Suprapubic skin (tissue), 4 donors: ENCODE results near the gene AIG1. TPM values are rescaled to one million over a fixed set of nuclear protein-coding genes. Genes with fewer than 3 reads are reported as not detected.

ENCODE experiments used
- DNase-seq, 2 donors: peaks; one replicate each; pipeline ENCODE4 v3.0.0-alpha.2; 2019; ENCODE audit warnings: low spot score in 2 of 2
- H3K27ac ChIP-seq: fragments of 200-600 bp; sonication (generic); one replicate; pipeline ENCODE4 v1.5.1; 2019
- H3K27me3 ChIP-seq: fragments of 200-600 bp; sonication (generic); one replicate; pipeline ENCODE4 v1.5.1; 2019
- H3K36me3 ChIP-seq: fragments of 200-600 bp; sonication (generic); one replicate; pipeline ENCODE4 v1.5.1; 2019
- H3K4me1 ChIP-seq: fragments of 200-600 bp; sonication (generic); one replicate; pipeline ENCODE4 v1.5.1; 2019
- H3K4me3 ChIP-seq: fragments of 200-600 bp; sonication (generic); one replicate; pipeline ENCODE4 v1.5.1; 2019; ENCODE audit warnings: mild to moderate bottlenecking
- H3K9me3 ChIP-seq: fragments of 200-600 bp; sonication (generic); one replicate; pipeline ENCODE4 v1.5.1; 2019
- CTCF ChIP-seq, 2 donors: fragments of 200-600 bp in 1 of 2; fragments of 450-650 bp in 1 of 2; sonication (generic) in 1 of 2; IDR thresholded peaks; one replicate each; pipeline ENCODE4 v1.5.1; 2016 to 2019; ENCODE audit warnings: antibody characterized with exemption in 2 of 2, mild to moderate bottlenecking in 1 of 2, moderate library complexity in 1 of 2
- EP300 ChIP-seq: sonication (generic); formaldehyde crosslinking; IDR thresholded peaks from one replicate; pipeline ENCODE4 v1.6.1; 2017; ENCODE audit warnings: antibody characterized with exemption
- POLR2A ChIP-seq, 2 donors: fragments of 450-650 bp; IDR thresholded peaks; one replicate each; pipeline ENCODE4 v1.6.1; 2017; ENCODE audit warnings: antibody characterized with exemption in 2 of 2, mild to moderate bottlenecking in 2 of 2, moderate library complexity in 2 of 2
- POLR2AphosphoS5 ChIP-seq, 3 donors: sonication (generic); formaldehyde crosslinking; IDR thresholded peaks; one replicate each; pipeline ENCODE4 v1.6.1; 2017; ENCODE audit warnings: antibody characterized with exemption in 3 of 3
- WGBS: methylation state at CpG from one replicate; pipeline ENCODE4 v1.1.5; 2018; 5-methylcytosine and 5-hydroxymethylcytosine counted together
- total RNA-seq, 4 donors: library from RNA; depleted of rRNA; stranded (reverse); fragments of >200 nt; gene quantifications; one replicate each; pipeline ENCODE4 v1.1.0, GENCODE V29; 2016

Gene AIG1
- total RNA-seq, 4 donors from 2014 or later: 14.5 to 22.1 (median 19.7) TPM

- WGBS: 92% methylated on average over 2 of the region's 2 CpGs
- no peak overlapping the region for H3K4me3 ChIP-seq
- no peaks in the 10 kb centered on the region for H3K4me1 ChIP-seq
- no peak overlapping the region for H3K27ac ChIP-seq
- H3K9me3 ChIP-seq: no peaks in the 10 kb centered on the region
- TF ChIP-seq EP300: no peak
- peaks cover 4% of the 10 kb centered on the region for H3K27me3 ChIP-seq
- no peak for DNase-seq
- no peaks in the 10 kb centered on the region for H3K36me3 ChIP-seq
Measured at GRCh38 chr6:143050509-143050908, 10.2 kb upstream of the AIG1 start.

- no peak overlapping the region for H3K27ac ChIP-seq
- DNase-seq: no peak
- no peaks in the 10 kb centered on the region for H3K9me3 ChIP-seq
- no peaks in the 10 kb centered on the region for H3K4me1 ChIP-seq
- no peak for TF ChIP-seq POLR2A (IDR thresholded peaks at IDR 0.05)
- no peak for TF ChIP-seq POLR2AphosphoS5 (IDR thresholded peaks at IDR 0.05)
- TF ChIP-seq CTCF (IDR thresholded peaks at IDR 0.05): no peak
- TF ChIP-seq EP300: no peak
- 76% methylated on average over 5 of the region's 5 CpGs for WGBS
- peaks cover 4% of the 10 kb centered on the region for H3K27me3 ChIP-seq
- H3K4me3 ChIP-seq: no peak overlapping the region
- H3K36me3 ChIP-seq: no peaks in the 10 kb centered on the region
Measured at GRCh38 chr6:143052282-143052681, 8.4 kb upstream of the AIG1 start.

- H3K27me3 ChIP-seq: peaks cover 4% of the 10 kb centered on the region
- no peak for DNase-seq
Measured at GRCh38 chr6:143053856-143054255, 6.8 kb upstream of the AIG1 start.

GRCh38 chr6:143054329-143054728, 6.4 kb upstream of the AIG1 start:
- no peak overlapping the region for H3K27ac ChIP-seq
- H3K9me3 ChIP-seq: no peaks in the 10 kb centered on the region
- H3K4me3 ChIP-seq: no peak overlapping the region
- WGBS: 93% methylated on average over 2 of the region's 2 CpGs
- no peak for TF ChIP-seq POLR2A (IDR thresholded peaks at IDR 0.05)
- no peak for TF ChIP-seq POLR2AphosphoS5 (IDR thresholded peaks at IDR 0.05)
- H3K27me3 ChIP-seq: peaks cover 4% of the 10 kb centered on the region
- no peaks in the 10 kb centered on the region for H3K36me3 ChIP-seq
- no peaks in the 10 kb centered on the region for H3K4me1 ChIP-seq
- DNase-seq: no peak

More at GRCh38 chr6:143053856-143054255, 6.8 kb upstream of the AIG1 start:
- Histone ChIP-seq H3K36me3 (no peaks in the 10 kb centered on the region), H3K4me3 (no peak overlapping the region), H3K27ac (no peak overlapping the region), H3K4me1 (no peaks in the 10 kb centered on the region), H3K9me3 (no peaks in the 10 kb centered on the region)
- 95% methylated on average over 3 of the region's 3 CpGs for WGBS
- no peak for TF ChIP-seq CTCF (IDR thresholded peaks at IDR 0.05)
- no peak for TF ChIP-seq POLR2A (IDR thresholded peaks at IDR 0.05)
- no peak for TF ChIP-seq EP300
- TF ChIP-seq POLR2AphosphoS5 (IDR thresholded peaks at IDR 0.05): no peak

GRCh38 chr6:143055213-143055612, 5.5 kb upstream of the AIG1 start:
- Histone ChIP-seq H3K36me3 (no peaks in the 10 kb centered on the region), H3K27me3 (no peaks in the 10 kb centered on the region), H3K4me1 (peaks cover 7% of the 10 kb centered on the region), H3K27ac (no peak overlapping the region), H3K9me3 (no peaks in the 10 kb centered on the region), H3K4me3 (no peak overlapping the region)
- DNase-seq: no peak
- WGBS: 82% methylated on average over 2 of the region's 2 CpGs
- TF ChIP-seq CTCF (IDR thresholded peaks at IDR 0.05): no peak
- no peak for TF ChIP-seq POLR2A (IDR thresholded peaks at IDR 0.05)
- no peak for TF ChIP-seq POLR2AphosphoS5 (IDR thresholded peaks at IDR 0.05)
- no peak for TF ChIP-seq EP300

- Histone ChIP-seq H3K27ac (no peak overlapping the region), H3K4me1 (peaks cover 8% of the 10 kb centered on the region), H3K4me3 (no peak overlapping the region), H3K9me3 (no peaks in the 10 kb centered on the region), H3K36me3 (no peaks in the 10 kb centered on the region), H3K27me3 (no peaks in the 10 kb centered on the region)
- WGBS: 90% methylated on average over 4 of the region's 4 CpGs
- no peak for DNase-seq
- no peak for TF ChIP-seq EP300
- no peak for TF ChIP-seq POLR2A (IDR thresholded peaks at IDR 0.05)
- no peak for TF ChIP-seq POLR2AphosphoS5 (IDR thresholded peaks at IDR 0.05)
- no peak for TF ChIP-seq CTCF (IDR thresholded peaks at IDR 0.05)
Measured at GRCh38 chr6:143055891-143056290, 4.8 kb upstream of the AIG1 start.
